NCI-H2227 (cell line): ENCODE data around the gene SLC1A5.

ENCODE experiments used
- DNase-seq: peaks from one replicate; lab custom pipeline; 2025; ENCODE audit not compliant: unreplicated experiment; lab: John Stamatoyannopoulos, UW

SLC1A5 gene

DNA sequence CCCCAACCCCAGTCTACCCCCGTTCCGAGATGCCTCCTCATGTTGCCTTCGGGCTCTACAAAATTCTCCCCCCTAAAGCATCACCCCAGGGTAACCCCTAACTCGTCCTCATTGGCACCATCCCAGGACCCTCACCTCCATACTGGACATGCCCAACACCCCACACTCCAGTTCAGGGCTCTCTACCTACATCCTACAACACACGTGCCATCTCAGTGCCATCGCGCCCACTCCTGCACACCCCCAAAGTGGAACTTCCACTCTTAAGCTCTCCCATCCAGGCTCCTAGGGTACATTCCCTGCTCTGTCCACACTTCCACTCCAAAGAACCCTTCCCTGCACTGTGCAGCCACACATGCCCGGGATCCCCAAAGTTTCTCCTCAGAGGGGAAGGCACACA, 43.4 kb downstream of the SLC1A5 start:
- no peak for DNase-seq

- DNase-seq = no peak
Observed at GRCh38 chr19:46744005-46744691, 44.2 kb downstream of the SLC1A5 start.

- DNase-seq = no peak
Observed at GRCh38 chr19:46742926-46743480, 45.4 kb downstream of the SLC1A5 start.

DNA sequence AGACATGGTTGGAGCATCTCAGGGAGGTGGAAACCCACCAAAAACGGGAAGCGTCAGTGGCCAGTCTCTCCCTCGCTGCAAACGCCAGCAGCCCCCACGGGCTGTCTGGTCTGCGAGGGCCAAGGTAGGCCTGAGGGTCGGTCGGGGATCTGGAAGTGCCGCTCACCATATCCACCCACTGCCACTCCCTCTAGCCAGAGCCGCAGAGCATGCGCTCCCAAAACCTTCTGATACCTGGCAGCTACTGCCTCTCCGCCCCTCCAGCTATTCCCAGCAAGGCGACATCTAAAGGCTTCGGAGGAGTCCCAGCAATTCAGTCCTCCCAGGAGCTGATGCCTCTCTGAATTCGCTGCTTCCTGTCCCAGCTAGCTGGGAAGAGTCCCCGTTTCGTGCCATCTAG, 46.9 kb downstream of the SLC1A5 start:
- DNase-seq = no peak

DNA sequence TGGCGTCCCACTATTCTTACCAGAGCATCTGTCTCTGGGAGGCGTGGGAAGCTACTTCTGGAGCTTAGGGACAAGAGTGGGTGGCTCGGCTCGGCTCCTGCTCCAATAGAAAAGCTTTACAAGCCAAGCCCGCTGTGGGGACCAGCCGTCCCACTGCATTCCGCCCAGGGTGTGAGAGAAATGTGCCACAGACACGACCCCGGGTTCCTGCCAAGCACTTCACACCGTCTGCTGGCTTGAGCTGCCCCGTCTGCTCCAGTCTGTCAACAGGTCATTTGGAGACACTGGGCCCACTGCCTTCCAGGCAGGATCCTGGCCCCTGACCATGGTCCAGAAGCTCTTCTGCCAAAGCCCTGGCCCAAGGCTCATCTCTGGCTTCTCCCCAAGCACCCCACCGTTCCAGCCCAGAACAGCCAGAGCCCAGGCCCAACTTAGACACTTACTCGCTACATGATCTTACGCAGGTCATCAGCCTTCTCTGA, 49.1 kb downstream of the SLC1A5 start:
- no peak for DNase-seq

- no peak for DNase-seq
Observed at GRCh38 chr19:46737761-46738171, 50.6 kb downstream of the SLC1A5 start.

DNA sequence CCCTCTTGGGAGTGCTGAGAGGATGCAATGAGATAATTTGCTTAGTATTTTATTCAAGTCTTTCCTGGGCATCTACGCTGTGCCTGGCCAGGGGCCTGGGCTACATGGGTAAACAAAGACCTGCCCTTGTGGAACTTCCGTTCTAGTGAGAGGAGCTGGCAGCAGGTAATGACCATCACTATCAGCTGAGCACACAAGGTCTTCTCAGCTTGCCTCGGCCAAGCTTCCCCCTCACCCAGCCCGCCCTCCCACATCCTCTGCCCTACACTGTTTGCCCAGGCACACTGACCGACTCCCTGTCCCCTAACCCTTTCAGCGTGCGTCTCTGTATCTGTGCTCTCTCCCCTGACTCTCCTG, 51.1 kb downstream of the SLC1A5 start:
- DNase-seq = no peak

GRCh38 chr19:46736531-46737297, 51.7 kb downstream of the SLC1A5 start:
- DNase-seq = no peak

GRCh38 chr19:46733690-46734292, 54.6 kb downstream of the SLC1A5 start:
- DNase-seq = no peak

GRCh38 chr19:46732966-46733689, 55.3 kb downstream of the SLC1A5 start:
- no peak for DNase-seq

- no peak for DNase-seq
Observed at GRCh38 chr19:46732172-46732938, 56.0 kb downstream of the SLC1A5 start.

DNA sequence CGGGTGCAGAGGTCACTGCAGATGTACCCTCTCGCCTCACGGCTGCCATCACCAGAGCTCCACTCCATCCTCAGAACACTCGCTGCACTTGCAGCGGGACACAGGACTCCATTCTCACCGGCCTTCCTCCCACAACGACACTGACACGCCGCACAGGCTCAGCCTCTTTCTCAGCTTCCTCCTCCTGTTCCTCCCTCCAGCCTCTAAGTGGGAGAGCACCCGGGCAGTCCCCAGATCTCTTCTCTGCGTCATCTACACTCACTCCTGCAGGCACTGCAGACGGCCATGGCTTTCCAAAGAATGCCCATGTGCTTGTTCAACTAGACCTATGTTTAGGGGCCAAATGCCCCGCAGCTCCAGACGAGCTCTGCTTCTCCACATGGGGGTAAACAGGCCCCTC, 56.8 kb downstream of the SLC1A5 start:
- DNase-seq = no peak

DNA sequence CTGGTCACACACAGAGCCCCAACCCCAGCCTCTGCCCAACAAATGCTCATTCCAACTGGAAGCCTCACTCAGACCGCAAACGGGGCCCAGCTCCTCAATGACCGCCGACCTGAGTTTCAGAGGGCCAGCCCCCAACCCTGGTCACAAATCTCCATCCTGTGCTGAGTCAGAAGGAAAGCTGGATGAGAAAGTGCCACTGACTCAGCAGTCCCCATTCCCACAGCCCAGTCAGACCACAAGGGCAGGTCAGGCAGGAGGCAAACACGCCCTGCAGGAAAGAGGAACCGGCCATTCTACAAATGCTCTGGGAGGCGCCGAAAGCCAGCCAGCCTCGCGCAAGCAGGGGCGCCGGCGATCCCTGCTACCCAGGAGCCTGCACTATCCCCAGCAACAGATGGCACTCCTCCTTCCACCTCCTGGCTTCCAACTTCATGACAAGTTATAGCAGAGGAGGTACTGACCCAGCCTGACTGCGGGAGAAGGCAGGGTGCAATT, 57.3 kb downstream of the SLC1A5 start:
- no peak for DNase-seq

DNA sequence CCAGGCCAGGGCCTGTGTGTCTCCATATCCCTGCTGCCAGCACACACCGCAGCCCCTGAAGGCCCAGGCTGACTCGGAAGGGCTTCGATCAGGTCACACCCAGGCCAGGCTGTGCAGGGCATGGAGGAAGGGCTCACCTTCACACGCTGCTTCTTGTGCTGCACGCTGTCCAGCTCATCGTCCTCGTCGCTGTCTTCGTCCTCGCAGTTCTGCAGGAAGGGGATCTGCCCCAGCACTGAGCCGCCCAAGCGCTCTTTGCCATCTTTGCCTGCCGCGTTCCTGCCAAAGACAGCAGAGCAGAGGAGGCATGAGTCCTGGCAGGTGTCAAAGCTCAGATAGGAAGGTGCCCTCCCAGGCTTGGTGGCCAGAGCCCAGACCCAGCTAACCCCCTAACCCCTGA, 57.8 kb downstream of the SLC1A5 start:
- DNase-seq = no peak

DNA sequence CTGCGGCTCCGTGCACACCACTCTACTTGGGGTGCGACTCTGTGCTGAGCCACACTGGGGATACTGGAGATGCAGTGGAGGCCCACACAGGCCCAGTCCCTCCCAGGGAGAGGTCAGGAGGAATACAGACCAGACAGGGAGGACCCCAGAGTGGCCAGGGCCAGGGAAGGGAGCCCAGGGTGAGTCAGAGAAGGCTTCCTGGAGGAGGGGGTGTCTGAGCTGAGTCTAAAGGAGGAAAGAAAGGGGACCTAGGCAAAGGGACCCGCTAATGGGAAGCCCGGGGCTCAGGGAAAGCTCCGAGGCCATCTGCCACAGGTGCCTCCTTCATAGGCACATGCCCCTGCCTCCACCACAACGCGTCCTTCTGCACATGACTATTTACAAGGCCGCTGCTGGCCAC, 58.2 kb downstream of the SLC1A5 start:
- no peak for DNase-seq

GRCh38 chr19:46729696-46730095, 58.7 kb downstream of the SLC1A5 start:
- DNase-seq = no peak

- peak; percentile 58 for DNase-seq
Observed at GRCh38 chr19:46728693-46729339, 59.6 kb downstream of the SLC1A5 start.

DNA sequence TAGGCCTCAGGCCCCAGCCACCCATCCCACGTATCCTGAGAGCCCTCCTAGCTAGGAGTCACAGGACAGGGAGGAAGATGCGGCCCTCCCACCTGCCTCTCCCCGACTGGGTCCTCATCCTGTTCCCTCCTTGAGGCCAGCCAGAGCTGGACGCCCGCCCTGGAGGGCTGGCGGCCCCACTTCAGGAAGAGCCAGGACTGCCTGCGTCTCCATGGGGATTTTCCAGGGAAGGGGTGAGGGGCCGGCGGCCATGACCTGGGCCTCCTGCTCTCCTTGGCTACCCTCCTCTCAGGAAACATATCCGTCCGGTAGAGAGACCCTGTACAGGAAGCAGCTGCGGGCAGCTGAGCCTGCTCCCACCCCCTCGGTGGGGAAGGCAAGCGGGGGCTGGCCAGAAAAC, 60.2 kb downstream of the SLC1A5 start:
- no peak for DNase-seq

DNA sequence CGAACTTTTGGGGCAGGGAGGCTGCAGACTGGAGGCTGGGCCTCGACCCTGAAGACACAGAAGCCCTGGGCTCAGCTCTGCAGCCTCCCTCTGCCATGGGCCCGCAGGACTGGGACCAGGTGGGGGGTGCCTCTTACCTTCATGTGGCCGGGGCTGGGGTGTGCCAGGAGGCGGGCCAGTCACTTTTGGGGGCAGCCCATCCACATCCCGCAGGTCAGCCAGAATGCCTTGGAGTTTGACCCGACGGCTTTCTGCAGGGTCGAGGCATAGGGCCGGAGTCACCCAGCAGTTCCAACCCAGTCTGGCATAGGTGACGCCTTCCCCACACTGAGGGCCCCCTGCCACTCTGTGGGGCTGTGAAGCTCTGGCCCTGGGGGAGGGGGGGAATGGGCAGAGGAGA, 60.6 kb downstream of the SLC1A5 start:
- no peak for DNase-seq

DNA sequence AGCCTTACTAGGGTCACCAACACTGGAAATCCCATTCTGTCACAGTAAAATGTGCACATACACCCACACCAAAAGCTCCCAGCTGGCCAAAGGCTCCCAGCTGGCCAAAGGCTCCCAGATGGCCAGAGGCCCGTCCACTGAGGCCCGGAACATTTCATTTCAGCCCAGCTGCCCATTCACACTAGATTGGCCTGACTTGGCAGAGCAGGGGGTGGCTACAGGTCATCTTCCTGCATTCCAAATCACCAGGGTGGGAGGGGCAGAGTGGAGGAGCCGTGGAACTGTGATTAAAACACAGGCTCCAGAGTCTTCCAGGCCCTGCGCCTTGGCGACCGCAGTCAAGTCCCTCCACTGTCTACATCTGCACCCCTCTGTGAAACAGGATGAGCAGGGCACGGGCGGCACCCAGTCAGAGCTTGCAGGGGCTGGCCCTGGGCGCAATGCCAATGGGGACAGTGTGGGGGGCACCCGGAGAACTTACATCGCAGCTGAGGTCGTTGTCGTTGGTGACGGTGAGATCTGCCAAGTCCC, 61.4 kb downstream of the SLC1A5 start:
- no peak for DNase-seq
